Kidney (tissue), 14 donors: ENCODE data around the gene MBD3. TPM values are rescaled to one million over a fixed set of nuclear protein-coding genes. Genes with fewer than 3 reads are reported as not detected.

Source experiments
- DNase-seq, 5 donors: peaks; one replicate each; pipeline ENCODE4 v3.0.0-alpha.2; 2013 to 2020
- FAIRE-seq: peaks from 2 replicates; lab custom pipeline; 2012; peaks lifted over from hg19 to GRCh38; lab: Jason Lieb, UNC
- H3K27ac ChIP-seq, 2 donors: one replicate each; pipeline ENCODE4 v1.7.0; 2013; ENCODE audit warnings: low read depth in 2 of 2, low read length in 2 of 2, inconsistent platforms in 1 of 2
- H3K27me3 ChIP-seq: one replicate; pipeline ENCODE4 v1.7.1; 2013; ENCODE audit warnings: low read length, inconsistent platforms; ENCODE audit not compliant: control insufficient read depth, insufficient read depth
- H3K36me3 ChIP-seq, 3 donors: one replicate each; pipeline versions ENCODE4 v1.7.0 to v1.7.1; 2013; ENCODE audit warnings: low read length in 3 of 3, control low read depth in 1 of 3, inconsistent platforms in 1 of 3; ENCODE audit not compliant: insufficient read depth in 3 of 3, control insufficient read depth in 2 of 3
- H3K4me1 ChIP-seq, 3 donors: one replicate each; pipeline versions ENCODE4 v1.7.0 to v1.7.1; 2013; ENCODE audit warnings: low read length in 3 of 3, inconsistent platforms in 1 of 3, low read depth in 1 of 3; ENCODE audit not compliant: control insufficient read depth in 2 of 3, insufficient read depth in 2 of 3
- H3K4me3 ChIP-seq, 3 donors: one replicate each; pipeline versions ENCODE4 v1.7.0 to v1.8.1; 2013; ENCODE audit warnings: low read length in 3 of 3, control low read depth in 1 of 3, inconsistent platforms in 1 of 3
- H3K9ac ChIP-seq, 3 donors: one replicate each; pipeline versions ENCODE4 v1.7.0 to v1.7.1; 2013; ENCODE audit warnings: low read length in 3 of 3, control low read depth in 1 of 3, inconsistent platforms in 1 of 3
- H3K9me3 ChIP-seq, 3 donors: one replicate each; pipeline versions ENCODE4 v1.7.0 to v1.7.1; 2013; ENCODE audit warnings: low read length in 3 of 3, control low read depth in 1 of 3, inconsistent platforms in 1 of 3; ENCODE audit not compliant: control insufficient read depth in 2 of 3, insufficient read depth in 1 of 3
- CTCF ChIP-seq: IDR thresholded peaks from 3 replicates; pipeline ENCODE4 v1.5.1; 2012; ENCODE audit warnings: mild to moderate bottlenecking, moderate library complexity, borderline replicate concordance; ENCODE audit not compliant: insufficient read depth; ENCODE audit errors: extremely low read depth
- intact Hi-C: fragments of 100-400 bp; cut with DNase I; formaldehyde crosslinking; loops from one replicate; pipeline ENCODE4 v1.11.1; 2022
- polyA plus RNA-seq: library from polyadenylated mRNA; stranded (reverse); fragments of 350-450 nt; fragmentation: Illumina TruSeq; extraction: RNeasy Lipid Tissue Mini Kit (QIAGEN cat#74804); gene quantifications from one replicate; pipeline ENCODE4 v1.2.3, GENCODE V29; 2014; ENCODE audit warnings: low read depth, low replicate concordance; ENCODE audit not compliant: insufficient read depth
- total RNA-seq: library from RNA; stranded (reverse); fragmentation: NEBNext Ultra II Directional; extraction: Animal tissue kit (Norgen Biotek cat#: 25700); gene quantifications from one replicate; pipeline ENCODE4 v1.2.1, GENCODE V29; 2021
- donor health status: control.
- donor health status: control.
- donor health status: control.
- donor health status: control.
- donor health status: control.
- donor health status: DM: yes; HTN: yes; CAD: no.
- donor health status: Normal renal cell carcinoma (clear cell type).

The MBD3 gene
- total and polyA plus RNA-seq, 2 donors from 2014 or later: 62.5 to 76.1 TPM

GRCh38 chr19:1560286-1560882 is 32.3 kb downstream of the MBD3 start:
- Histone ChIP-seq H3K36me3 (no peaks in the 10 kb centered on the region), H3K27ac (no peak overlapping the region), H3K4me3 (no peak overlapping the region), H3K9ac (no peak overlapping the region), H3K27me3 (no peaks in the 10 kb centered on the region), H3K9me3 (no peaks in the 10 kb centered on the region), H3K4me1 (no peaks in the 10 kb centered on the region)
- TF ChIP-seq CTCF: no peak
- FAIRE-seq (no peak), DNase-seq (no peak)
- intact Hi-C loops: no loop called here

GRCh38 chr19:1558552-1558951 is 34.1 kb downstream of the MBD3 start:
- Histone ChIP-seq H3K9me3 (no peaks in the 10 kb centered on the region), H3K4me1 (no peaks in the 10 kb centered on the region), H3K9ac (no peak overlapping the region), H3K27ac (no peak overlapping the region), H3K36me3 (no peaks in the 10 kb centered on the region), H3K27me3 (no peaks in the 10 kb centered on the region), H3K4me3 (no peak overlapping the region)
- FAIRE-seq (no peak), DNase-seq (no peak)
- intact Hi-C loops: no loop called here
- no peak for TF ChIP-seq CTCF

- H3K9me3 ChIP-seq: no peaks in the 10 kb centered on the region
- DNase-seq: no peak
- no peak overlapping the region for H3K27ac ChIP-seq
- no peaks in the 10 kb centered on the region for H3K4me1 ChIP-seq
- H3K36me3 ChIP-seq: no peaks in the 10 kb centered on the region
- intact Hi-C loops: no loop called here
- no peak overlapping the region for H3K4me3 ChIP-seq
- no peak overlapping the region for H3K9ac ChIP-seq
- FAIRE-seq: no peak
- H3K27me3 ChIP-seq: no peaks in the 10 kb centered on the region
- TF ChIP-seq CTCF: no peak
Measured at GRCh38 chr19:1556390-1557070, 36.1 kb downstream of the MBD3 start.
